HG02981 (cell line): ENCODE measurements around the gene TLR6.
"Not testable (repeated sequence)": the region's sequence is repeated elsewhere in the genome, so short reads cannot be mapped to it uniquely, and the experiment has no call there.

ENCODE experiments used
- ATAC-seq: cut with Tn5 transposase; IDR thresholded peaks from one replicate; pipeline ENCODE4 v1.9.1; 2021; ENCODE audit warnings: mild to moderate bottlenecking, moderate library complexity; ENCODE audit not compliant: unreplicated experiment

Gene TLR6

GRCh38 chr4:38823766-38824165 is 32.9 kb downstream of the TLR6 start:
- no peak for ATAC-seq

- no peak for ATAC-seq
Measured at GRCh38 chr4:38822748-38823303, 33.8 kb downstream of the TLR6 start.

DNA sequence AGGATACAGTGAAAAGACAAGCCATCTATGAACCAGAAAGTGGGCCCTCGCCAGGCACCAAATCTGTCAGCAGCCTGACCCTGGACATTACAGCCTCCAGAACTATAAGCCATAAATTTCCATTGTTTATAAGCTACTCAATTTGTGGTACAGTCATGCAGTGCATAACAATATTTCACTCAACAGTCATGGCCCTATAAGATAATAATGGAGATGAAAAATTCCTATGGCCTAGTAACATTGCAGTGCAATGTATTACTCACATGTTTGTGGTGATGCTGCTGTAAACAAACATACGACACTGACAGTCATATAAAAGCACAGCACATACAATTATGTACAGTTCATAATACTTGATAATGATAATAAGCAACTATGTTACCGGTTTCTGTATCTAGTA is 34.9 kb downstream of the TLR6 start:
- ATAC-seq, result no peak

DNA sequence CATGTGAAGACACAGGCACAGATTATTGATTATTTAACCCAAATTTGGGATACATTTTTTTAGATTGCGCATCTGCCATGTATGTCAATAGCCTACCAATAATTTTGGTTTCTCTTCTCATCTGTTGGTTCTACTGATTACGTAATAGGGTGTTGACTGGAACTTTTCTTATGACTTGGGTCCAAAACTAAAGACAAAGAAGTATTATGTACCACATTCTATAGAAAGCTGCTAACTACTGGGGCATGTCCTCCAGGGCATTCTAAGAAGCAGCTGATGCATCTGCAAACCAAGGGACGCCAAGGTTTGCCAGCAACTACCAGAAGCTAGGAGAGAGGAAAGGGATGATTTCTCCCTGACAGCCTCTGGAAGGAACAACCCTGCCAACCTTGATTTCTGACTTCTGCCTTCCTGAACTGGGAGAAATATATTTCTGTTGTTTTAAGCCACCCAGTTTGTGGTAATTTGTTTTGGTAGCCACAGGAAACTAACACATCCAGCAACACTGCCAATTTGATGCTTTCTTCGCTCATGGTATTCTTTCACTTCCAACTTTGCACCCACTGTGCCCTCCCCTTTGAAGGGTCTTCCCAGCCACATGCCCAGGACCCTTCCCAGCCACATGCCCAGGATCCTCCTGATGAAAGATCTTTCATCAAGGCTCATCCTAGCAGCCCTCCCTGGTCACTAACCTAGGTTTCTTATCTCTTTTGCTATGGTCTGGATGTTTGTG is 36.1 kb downstream of the TLR6 start:
- ATAC-seq, result peak; percentile 45

GRCh38 chr4:38819569-38819968 is 37.0 kb downstream of the TLR6 start:
- no peak for ATAC-seq

DNA sequence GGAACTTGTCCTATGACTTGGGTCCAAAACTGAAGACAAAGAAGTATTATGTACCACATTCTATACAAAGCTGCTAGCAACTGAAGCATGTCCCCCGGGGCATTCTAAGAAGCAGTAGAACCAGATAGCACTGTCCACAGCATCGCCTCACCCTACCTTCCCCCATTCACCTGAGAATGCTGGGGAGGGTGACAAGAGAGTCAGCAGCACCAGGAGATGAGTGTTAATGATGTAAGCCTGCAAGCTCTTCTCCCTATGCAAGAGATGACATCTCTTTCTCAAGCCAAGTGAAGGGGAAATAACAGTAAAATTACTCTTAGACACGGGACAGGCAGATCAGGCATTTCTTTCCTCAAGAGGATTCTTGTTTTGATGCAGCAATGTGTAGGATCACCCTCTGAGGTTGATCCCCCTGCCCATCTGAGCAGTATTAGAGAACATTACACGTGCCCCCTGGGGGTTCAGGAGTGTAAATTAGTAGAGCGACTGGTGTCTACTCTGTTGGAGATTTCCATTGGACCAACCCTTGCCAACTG is 38.1 kb downstream of the TLR6 start:
- peak; percentile 49 for ATAC-seq

DNA sequence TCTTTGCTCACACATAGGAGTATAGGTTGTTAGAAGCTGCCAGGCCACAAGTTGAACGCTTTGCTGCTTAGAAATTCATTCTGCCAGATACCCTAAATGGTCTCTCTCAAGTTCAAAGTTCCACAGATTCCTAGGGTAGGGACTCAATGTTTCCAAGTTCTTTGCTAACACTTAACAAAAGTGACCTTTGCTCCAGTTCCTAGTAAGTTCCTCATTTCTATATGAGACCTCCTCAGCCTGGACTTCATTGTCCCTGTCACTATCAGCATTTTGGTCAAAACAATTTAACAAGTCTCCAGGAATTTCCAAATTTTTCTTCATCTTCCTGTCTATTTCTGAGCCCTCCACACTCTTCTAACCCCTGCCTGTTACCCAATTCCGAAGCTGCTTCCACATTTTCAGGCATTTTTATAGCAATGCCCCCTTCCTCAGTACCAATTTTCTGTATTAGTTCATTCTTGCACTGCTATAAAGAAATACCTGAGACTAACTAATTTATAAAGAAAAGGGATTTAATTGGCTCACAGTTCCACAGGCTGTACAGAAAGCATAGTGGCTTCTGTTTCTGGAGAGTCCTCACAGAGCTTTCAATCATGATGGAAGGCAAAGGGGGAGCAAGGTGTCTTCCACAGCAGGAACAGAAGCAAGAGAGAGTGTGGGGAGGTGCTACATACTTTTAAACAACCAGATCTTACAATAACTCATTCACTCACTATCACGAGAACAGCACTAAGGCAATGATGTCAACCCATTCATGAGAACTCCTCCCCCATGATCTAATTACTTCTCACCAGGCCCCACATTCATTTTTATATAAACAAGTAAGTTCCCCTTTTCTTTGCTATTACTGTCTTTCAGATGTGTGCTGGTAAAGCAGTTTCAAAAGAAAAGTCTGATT is 40.5 kb downstream of the TLR6 start:
- no peak for ATAC-seq

DNA sequence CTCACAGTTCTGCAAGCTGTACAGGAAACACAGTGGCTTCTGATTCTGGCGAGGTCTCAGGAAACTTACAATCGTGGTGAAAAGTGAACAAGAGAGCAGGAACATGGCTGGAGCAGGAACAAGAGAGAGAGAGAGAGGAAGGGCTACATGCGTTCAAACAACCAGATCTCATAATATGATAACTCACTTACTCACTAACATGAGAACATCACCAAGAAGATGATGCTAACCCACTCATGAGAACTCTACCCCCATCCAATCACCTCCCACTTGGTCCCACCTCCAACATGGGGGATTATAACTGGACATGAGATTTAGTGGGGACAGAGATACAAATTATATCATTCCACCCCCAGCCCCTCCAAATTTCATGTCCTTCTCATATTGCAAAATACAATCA is 42.2 kb downstream of the TLR6 start:
- ATAC-seq, result no peak

GRCh38 chr4:38811297-38811696 is 45.3 kb downstream of the TLR6 start:
- ATAC-seq, result no peak

DNA sequence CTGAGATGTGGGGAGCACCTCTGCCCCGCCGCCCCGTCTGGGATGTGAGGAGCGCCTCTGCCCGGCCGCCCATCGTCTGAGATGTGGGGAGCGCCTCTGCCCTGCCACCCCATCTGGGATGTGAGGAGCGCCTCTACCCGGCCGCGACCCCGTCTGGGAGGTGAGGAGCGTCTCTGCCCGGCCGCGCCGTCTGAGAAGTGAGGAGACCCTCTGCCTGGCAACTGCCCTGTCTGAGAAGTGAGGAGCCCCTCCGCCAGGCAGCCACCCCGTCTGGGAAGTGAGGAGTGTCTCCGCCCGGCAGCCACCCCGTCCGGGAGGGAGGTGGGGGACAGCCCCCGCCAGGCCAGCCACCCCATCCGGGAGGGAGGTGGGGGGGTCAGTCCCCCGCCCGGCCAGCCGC is 49.2 kb downstream of the TLR6 start:
- not testable (repeated sequence) for ATAC-seq

- ATAC-seq, result not testable (repeated sequence)
Measured at GRCh38 chr4:38806251-38806650, 50.4 kb downstream of the TLR6 start.

DNA sequence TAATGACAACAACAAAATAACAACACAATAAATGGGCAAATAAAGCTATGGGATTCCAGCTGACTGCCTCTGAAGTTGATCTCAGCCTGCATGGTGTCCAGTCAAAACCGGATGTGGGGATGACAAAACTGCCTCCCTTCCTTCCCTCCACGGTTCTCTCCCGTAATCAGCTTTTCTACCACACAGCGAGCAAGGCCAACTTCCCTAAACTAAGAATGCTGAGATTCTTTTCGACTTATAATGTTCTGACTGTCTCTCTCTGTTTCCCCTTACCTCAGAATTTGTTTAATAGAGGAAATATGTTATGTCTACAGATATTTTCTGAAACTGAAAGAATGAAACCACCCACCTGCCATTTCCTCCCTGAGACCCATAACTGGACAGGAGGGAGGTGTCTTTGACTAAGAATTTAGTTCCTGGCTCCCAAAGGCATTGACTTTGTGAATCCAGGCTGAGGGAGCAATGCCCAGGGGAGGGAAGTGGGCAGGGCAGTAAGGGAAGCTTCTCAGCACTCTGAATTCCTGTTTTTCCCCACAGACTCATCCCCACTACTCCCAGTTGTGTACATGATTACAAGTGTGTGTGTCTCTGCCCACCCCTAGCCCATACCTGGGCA is 51.0 kb downstream of the TLR6 start:
- ATAC-seq, result peak; percentile 71

- ATAC-seq, result peak; percentile 32
Measured at GRCh38 chr4:38804654-38805295, 51.8 kb downstream of the TLR6 start, which contains the start of gene TLR1. Gene TLR1, minus strand, starts transcription at chr4:38804791. Its CDS starts 5,960 bp downstream, at chr4:38798831.

- ATAC-seq, result peak; percentile 49
Measured at GRCh38 chr4:38803833-38804653, 52.6 kb downstream of the TLR6 start.

DNA sequence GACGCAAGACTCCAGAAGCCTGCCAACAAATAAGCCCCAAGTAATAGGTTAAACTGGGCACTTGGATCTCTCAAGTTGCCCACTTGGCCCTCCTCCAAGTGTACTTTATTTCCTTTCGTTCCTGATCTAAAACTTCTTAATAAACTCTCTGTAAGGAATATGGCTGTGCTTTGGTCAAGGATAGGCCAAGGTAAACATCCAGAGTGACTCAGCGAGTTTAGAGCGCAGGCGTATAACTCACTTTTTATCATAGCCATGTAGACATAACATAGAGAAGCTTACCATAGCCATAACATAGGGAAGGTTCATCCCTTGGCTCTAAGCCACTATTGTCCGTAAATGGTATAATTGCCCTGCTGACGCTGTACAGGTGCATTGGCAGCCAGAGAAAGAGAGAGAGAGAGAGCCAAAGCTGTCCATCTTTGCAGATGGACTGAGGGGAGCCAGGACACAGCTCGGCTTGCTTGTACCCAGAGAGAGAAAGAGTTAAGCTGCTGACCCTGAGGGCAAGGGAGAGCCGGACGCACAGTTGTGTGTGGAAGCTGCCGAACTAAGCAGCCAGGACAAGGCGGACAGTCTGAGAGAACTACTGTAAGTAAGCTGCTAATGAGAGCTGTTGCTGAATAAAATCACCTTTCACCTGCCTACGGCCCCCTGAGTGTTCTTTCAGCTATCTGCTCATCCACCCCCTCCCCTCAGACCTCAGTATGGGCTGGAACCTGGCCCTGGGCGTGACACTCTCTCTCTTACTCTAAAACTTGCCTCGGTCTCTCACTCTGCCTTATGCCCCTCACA is 53.9 kb downstream of the TLR6 start:
- ATAC-seq, result no peak

DNA sequence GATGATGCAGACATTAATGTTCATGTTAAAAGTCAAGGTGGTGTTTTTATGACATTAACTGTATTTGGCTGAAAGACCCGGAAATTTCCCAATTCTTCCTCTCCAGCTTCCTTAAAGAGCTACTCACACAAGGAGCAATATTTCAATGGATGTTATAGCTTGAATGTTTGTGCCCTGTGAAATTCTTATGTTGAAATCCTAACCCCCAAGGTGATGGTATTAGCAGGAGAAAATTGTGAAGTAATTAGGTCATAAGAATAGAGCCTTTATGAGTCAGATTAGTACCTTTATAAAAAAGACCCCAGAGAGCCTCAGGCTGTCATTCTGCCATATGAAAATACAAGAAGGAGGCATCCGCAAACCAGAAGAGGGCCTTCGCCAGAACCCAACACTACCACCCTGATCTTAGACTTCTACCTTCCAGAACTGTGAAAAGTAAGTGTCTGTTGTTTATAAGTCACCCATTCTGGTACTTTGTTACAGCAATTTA is 55.6 kb downstream of the TLR6 start:
- no peak for ATAC-seq

DNA sequence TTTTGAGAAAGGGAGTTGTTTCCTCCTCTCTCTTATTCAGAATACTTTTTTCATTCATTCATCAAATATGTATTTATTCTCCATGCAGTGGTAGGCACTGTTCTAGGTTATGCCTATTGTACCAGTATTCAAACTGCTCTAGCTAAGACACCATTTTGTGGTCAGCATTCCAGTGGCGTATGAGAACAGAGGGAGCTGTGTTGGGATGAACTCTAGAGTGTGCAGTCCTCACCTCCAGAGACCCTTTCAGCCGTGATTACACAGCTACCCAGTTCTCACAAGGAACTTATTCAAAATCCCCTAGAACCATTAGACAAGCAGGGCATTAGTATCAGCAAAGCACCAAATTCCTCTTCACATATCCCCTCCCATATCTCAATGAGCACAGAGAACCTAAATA is 56.3 kb downstream of the TLR6 start:
- no peak for ATAC-seq

GRCh38 chr4:38795087-38795486 is 61.5 kb downstream of the TLR6 start:
- no peak for ATAC-seq

GRCh38 chr4:38794051-38794450 is 62.6 kb downstream of the TLR6 start:
- ATAC-seq, result no peak
